Naive thymus-derived CD4-positive, alpha-beta T cell (primary cell): Measurements from ENCODE around the gene DUS1L. TPM values are rescaled to one million over a fixed set of nuclear protein-coding genes. Genes with fewer than 3 reads are reported as not detected.
"Not testable (repeated sequence)": the region's sequence is repeated elsewhere in the genome, so short reads cannot be mapped to it uniquely, and the experiment has no call there.

Source experiments
- ATAC-seq: fragments of 150-1000 bp; cut with Tn5 transposase; 2 replicates; pipeline ENCODE4 v1.10.0; 2021; ENCODE audit warnings: mild to moderate bottlenecking, moderate library complexity
- CTCF ChIA-PET: fragments of 350-600 bp; sonication (Branson Sonifier 250); formaldehyde crosslinking; loops from one replicate; lab custom pipeline; 2021; ENCODE audit warnings: antibody characterized with exemption; lab: Charles Lee
- POLR2A ChIA-PET: fragments of 350-600 bp; sonication (Branson Sonifier 250); formaldehyde crosslinking; loops from one replicate; lab custom pipeline; 2021; ENCODE audit warnings: antibody characterized with exemption, inconsistent platforms; lab: Charles Lee
- DNase-seq, 9 donors: peaks; one replicate each; pipeline versions ENCODE4 v3.0.0 to v3.0.0-alpha.2; 2020 to 2022; ENCODE audit warnings: mixed read lengths in 1 of 9
- H3K27ac ChIP-seq: one replicate; pipeline ENCODE4 v1.7.0; 2013; ENCODE audit warnings: mild to moderate bottlenecking, low read depth, low read length, moderate library complexity
- H3K27me3 ChIP-seq, 2 donors: one replicate each; pipeline ENCODE4 v1.7.0; 2013; ENCODE audit warnings: low read length in 2 of 2, mild to moderate bottlenecking in 2 of 2, moderate library complexity in 2 of 2; ENCODE audit not compliant: control insufficient read depth in 2 of 2, insufficient read depth in 2 of 2
- H3K36me3 ChIP-seq, 3 experiments: 1 replicate in 2 of 3; 2 replicates in 1 of 3; pipeline ENCODE4 v1.7.0; 2013; ENCODE audit warnings: low read length in 3 of 3, mild to moderate bottlenecking in 3 of 3, moderate library complexity in 1 of 3; ENCODE audit not compliant: insufficient read depth in 3 of 3, control insufficient read depth in 2 of 3
- H3K4me1 ChIP-seq, 2 donors: one replicate each; pipeline ENCODE4 v1.7.0; 2013; ENCODE audit warnings: low read length in 2 of 2, mild to moderate bottlenecking in 2 of 2, moderate library complexity in 1 of 2; ENCODE audit not compliant: control insufficient read depth in 2 of 2, insufficient read depth in 2 of 2
- H3K4me3 ChIP-seq: 2 replicates; pipeline ENCODE4 v1.7.0; 2013; ENCODE audit warnings: mild to moderate bottlenecking, low read length
- H3K9me3 ChIP-seq, 3 experiments: 1 replicate in 2 of 3; 2 replicates in 1 of 3; pipeline ENCODE4 v1.7.0; 2013; ENCODE audit warnings: low read length in 3 of 3; ENCODE audit not compliant: control insufficient read depth in 2 of 3
- H3K27ac Mint-ChIP-seq, 9 donors: one replicate each; pipeline ENCODE4 v1.8.0; 2020 to 2022; ENCODE audit warnings: mixed read lengths in 9 of 9, mild to moderate bottlenecking in 8 of 9, moderate library complexity in 5 of 9, inconsistent platforms in 2 of 9
- H3K27me3 Mint-ChIP-seq, 5 donors: one replicate each; pipeline ENCODE4 v1.8.0; 2021 to 2022; ENCODE audit warnings: mixed read lengths in 5 of 5, mild to moderate bottlenecking in 1 of 5
- H3K36me3 Mint-ChIP-seq, 5 donors: one replicate each; pipeline ENCODE4 v1.8.0; 2020 to 2022; ENCODE audit warnings: mixed read lengths in 5 of 5, mild to moderate bottlenecking in 3 of 5, inconsistent platforms in 1 of 5
- H3K4me1 Mint-ChIP-seq, 7 donors: one replicate each; pipeline ENCODE4 v1.8.0; 2020 to 2022; ENCODE audit warnings: mixed read lengths in 7 of 7, mild to moderate bottlenecking in 3 of 7, inconsistent platforms in 1 of 7
- H3K4me3 Mint-ChIP-seq, 10 donors: one replicate each; pipeline ENCODE4 v1.8.0; 2020 to 2022; ENCODE audit warnings: mild to moderate bottlenecking in 10 of 10, mixed read lengths in 10 of 10, moderate library complexity in 6 of 10, inconsistent platforms in 2 of 10
- H3K9me3 Mint-ChIP-seq, 11 donors: one replicate each; pipeline ENCODE4 v1.8.0; 2020 to 2022; ENCODE audit warnings: mixed read lengths in 11 of 11, mild to moderate bottlenecking in 4 of 11, inconsistent platforms in 1 of 11, moderate library complexity in 1 of 11
- intact Hi-C, 2 donors: fragments of 100-400 bp; cut with micrococcal nuclease; formaldehyde crosslinking; loops; one replicate each; pipeline ENCODE4 v1.15.1; 2023
- polyA plus RNA-seq, 2 donors: library from polyadenylated mRNA; unstranded; fragments of 300-500 nt; fragmentation: Illumina TruSeq; gene quantifications; one replicate each; pipeline ENCODE4 v1.2.3, GENCODE V29; 2021
- total RNA-seq, 6 experiments: library from RNA in 5 of 6; stranded (reverse) in 5 of 6; gene quantifications; 1 replicate in 5 of 6; 2 replicates in 1 of 6; pipeline ENCODE4 v1.2.3 and lab custom pipeline; 2021 to 2026

DUS1L gene
- total and polyA plus RNA-seq, 7 experiments from 2014 or later = 52.9 to 157 (median 143) TPM

DNA sequence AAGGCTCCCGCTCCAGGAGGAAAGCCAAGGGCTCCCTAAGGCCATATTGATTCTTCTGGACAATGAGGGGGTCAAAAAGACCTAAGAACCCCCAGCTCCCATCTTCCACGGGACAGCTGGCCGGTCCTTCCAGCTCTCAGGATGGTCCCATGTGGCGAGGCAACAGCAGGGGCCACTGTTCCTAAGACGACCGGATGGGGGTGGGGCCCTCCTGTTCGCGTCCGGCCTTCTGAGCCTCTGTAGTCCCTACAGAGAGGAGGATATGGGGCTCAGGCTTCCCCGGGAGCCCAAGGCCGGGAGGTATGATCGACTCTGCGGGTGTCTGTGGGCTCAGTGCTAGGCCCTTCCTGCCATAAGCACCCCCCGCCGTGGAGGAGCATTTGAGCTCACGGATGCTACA, 22.1 kb downstream of the DUS1L start:
- Mint-ChIP-seq H3K4me3 (no peak overlapping the region), H3K27me3 (no peaks in the 10 kb centered on the region), H3K36me3 (peaks cover 0 to 9% (median 2%) of the 10 kb centered on the region in 5 donors), H3K27ac (no peak overlapping the region), H3K4me1 (peaks cover 0 to 12% (median 7%) of the 10 kb centered on the region in 7 donors), H3K9me3 (no peaks in the 10 kb centered on the region)
- no peak overlapping the region for H3K27ac ChIP-seq
- H3K4me1 ChIP-seq = no peaks in the 10 kb centered on the region
- H3K27me3 ChIP-seq = no peaks in the 10 kb centered on the region
- DNase-seq (no peak), ATAC-seq (no peak)
- no peaks in the 10 kb centered on the region for H3K9me3 ChIP-seq
- intact Hi-C loops = no loop called here
- ChIA-PET POLR2A (interaction anchor here (0.6 kb wide), 1 partner anchor 27 kb away, joined by 4 read pairs; no protein-coding TSS in a partner anchor), CTCF (interaction anchor here (0.6 kb wide), 1 partner anchor 238 kb away, joined by 4 read pairs; no protein-coding TSS in a partner anchor)
- peaks cover 0 to 22% (median 0%) of the 10 kb centered on the region in 3 experiments for H3K36me3 ChIP-seq
- H3K4me3 ChIP-seq = no peak overlapping the region

DNA sequence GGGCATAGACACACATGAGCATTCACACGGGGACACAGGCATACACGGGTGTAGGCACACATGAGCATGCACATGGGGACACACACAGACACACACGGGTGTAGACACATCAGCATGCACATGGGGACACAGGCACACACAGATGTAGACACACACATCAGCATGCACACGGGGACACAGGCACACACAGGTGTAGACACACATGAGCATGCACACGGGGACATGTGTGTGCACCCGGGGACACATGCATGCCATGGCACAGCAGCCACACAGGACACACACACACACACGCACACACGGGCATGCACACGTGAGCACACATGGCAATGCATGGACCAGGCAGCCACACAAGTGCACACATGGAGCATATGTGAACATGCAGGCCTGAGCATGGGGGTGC, 23.0 kb downstream of the DUS1L start:
- ChIA-PET POLR2A (no interaction called here), CTCF (interaction anchor here (0.6 kb wide), 1 partner anchor 103 kb away, joined by 5 read pairs; no protein-coding TSS in a partner anchor)
- H3K4me3 Mint-ChIP-seq = no peak overlapping the region
- no peaks in the 10 kb centered on the region for H3K27me3 Mint-ChIP-seq
- no peaks in the 10 kb centered on the region for H3K9me3 ChIP-seq
- H3K27ac ChIP-seq = no peak overlapping the region
- intact Hi-C loops = no loop called here
- ATAC-seq = no peak
- no peak overlapping the region for H3K4me3 ChIP-seq
- H3K36me3 Mint-ChIP-seq = peaks cover 0 to 8% (median under 1%) of the 10 kb centered on the region in 5 donors
- H3K4me1 ChIP-seq = no peaks in the 10 kb centered on the region
- H3K27me3 ChIP-seq = no peaks in the 10 kb centered on the region
- H3K4me1 Mint-ChIP-seq = peaks cover 4 to 16% (median 12%) of the 10 kb centered on the region in 7 donors
- peaks cover 0 to 13% (median 0%) of the 10 kb centered on the region in 3 experiments for H3K36me3 ChIP-seq
- no peaks in the 10 kb centered on the region for H3K9me3 Mint-ChIP-seq
- H3K27ac Mint-ChIP-seq = peak overlapping the region in 1 of 9 donors; percentile 33
- no peak for DNase-seq

DNA sequence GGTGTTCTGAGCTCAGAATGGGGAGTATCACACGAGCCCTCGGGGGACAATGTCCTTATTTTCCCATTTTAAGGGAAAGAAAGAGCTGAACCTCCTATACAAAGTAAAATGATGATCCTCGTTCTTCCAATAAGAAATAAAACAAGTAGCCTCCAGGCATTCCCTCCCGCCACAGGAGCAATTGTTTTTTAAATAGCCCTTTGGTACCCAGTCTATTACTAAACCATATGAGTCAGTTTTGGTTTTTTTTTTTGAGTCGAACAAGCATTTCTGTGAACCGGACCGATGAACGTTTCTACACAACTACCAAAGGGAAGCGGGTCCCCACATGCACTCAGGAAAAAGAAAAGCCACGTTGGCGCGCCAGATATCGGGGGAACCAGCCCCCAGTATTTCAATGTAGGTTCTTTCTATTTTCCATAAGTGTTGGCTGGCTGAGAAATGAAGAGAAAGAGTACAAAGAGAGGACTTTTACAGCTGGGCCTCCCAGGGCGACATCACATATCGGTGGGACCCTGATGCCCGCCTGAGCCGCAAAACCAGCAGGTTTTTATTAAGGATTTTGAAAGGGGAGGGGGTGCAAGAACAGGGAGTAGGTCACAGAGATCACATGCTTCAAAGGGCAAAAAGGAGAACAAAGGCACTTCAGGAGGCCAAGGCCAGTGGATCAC, 24.3 kb downstream of the DUS1L start:
- H3K4me1 ChIP-seq = peaks cover 0 to 6% of the 10 kb centered on the region in 2 donors
- ChIA-PET POLR2A (no interaction called here), CTCF (interaction anchor here (1.0 kb wide), 1 partner anchor 19 kb away, joined by 4 read pairs; the partner anchor contains the start of gene CENPX)
- no peak for ATAC-seq
- DNase-seq = no peak
- no peak overlapping the region for H3K4me3 Mint-ChIP-seq
- peaks cover 0 to 1% (median 0%) of the 10 kb centered on the region in 5 donors for H3K36me3 Mint-ChIP-seq
- peaks cover 6 to 16% (median 13%) of the 10 kb centered on the region in 7 donors for H3K4me1 Mint-ChIP-seq
- H3K27ac ChIP-seq = no peak overlapping the region
- H3K9me3 ChIP-seq = no peaks in the 10 kb centered on the region
- H3K36me3 ChIP-seq = no peaks in the 10 kb centered on the region
- H3K27me3 Mint-ChIP-seq = no peaks in the 10 kb centered on the region
- intact Hi-C loops = no loop called here
- no peaks in the 10 kb centered on the region for H3K27me3 ChIP-seq
- H3K9me3 Mint-ChIP-seq = no peaks in the 10 kb centered on the region
- no peak overlapping the region for H3K27ac Mint-ChIP-seq
- H3K4me3 ChIP-seq = no peak overlapping the region

DNA sequence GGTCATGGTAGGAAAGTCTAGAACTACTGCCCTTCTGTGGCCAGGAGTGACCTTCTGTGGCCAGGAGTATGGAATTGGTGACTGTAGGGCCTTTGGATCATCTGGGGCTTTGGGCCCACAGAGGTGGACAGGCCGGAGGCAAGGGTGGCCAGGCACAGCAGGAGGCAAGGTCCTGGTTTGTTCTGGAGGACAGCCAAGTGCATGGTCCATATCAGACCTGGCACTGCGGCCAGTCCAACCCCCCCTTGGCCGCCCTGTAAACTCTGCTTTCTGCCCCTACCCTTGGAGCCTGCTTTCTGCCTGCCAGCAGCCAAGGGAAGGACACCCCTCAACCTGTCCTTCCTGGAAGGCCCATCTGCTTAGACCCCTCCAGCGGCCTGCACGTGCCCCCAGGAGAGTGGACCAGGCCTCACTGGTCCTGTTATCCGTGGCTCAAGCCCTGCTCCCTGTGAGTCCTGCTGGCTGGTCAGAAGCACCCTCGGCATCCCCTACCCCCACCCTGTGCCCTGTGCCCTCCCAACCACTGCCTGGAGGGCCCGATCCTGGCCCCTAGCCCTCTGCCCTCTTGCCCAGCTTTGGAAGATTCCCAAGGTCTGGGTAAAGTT, 25.8 kb downstream of the DUS1L start:
- Histone ChIP-seq H3K4me1 (peaks cover 7% of the 10 kb centered on the region in 2 donors), H3K4me3 (no peak overlapping the region), H3K36me3 (peaks cover 0 to 3% (median 0%) of the 10 kb centered on the region in 3 experiments), H3K27ac (no peak overlapping the region), H3K9me3 (no peaks in the 10 kb centered on the region), H3K27me3 (no peaks in the 10 kb centered on the region)
- Mint-ChIP-seq H3K9me3 (no peaks in the 10 kb centered on the region), H3K27me3 (no peaks in the 10 kb centered on the region), H3K4me1 (peaks cover 14 to 29% (median 23%) of the 10 kb centered on the region in 7 donors), H3K27ac (peak overlapping the region in 1 of 9 donors; percentile 38), H3K4me3 (no peak overlapping the region), H3K36me3 (peaks cover 0 to 7% (median 6%) of the 10 kb centered on the region in 5 donors)
- POLR2A ChIA-PET = interaction anchor here (0.5 to 1.0 kb wide), 3 partner anchors 12 to 84 kb away, joined by 3 to 4 read pairs (median 3); no protein-coding TSS in a partner anchor
- no peak for ATAC-seq
- intact Hi-C loops = loop anchor here (5.0 to 10.0 kb wide), 5 partner anchors 55 to 415 kb away; partner anchors contain the start of genes ARL16 (in 1 of the 2), CYBC1 (in 1 of the 2), FASN (in 1 of the 2) and HGS (in 1 of the 2)
- CTCF ChIA-PET = no interaction called here
- DNase-seq = no peak

DNA sequence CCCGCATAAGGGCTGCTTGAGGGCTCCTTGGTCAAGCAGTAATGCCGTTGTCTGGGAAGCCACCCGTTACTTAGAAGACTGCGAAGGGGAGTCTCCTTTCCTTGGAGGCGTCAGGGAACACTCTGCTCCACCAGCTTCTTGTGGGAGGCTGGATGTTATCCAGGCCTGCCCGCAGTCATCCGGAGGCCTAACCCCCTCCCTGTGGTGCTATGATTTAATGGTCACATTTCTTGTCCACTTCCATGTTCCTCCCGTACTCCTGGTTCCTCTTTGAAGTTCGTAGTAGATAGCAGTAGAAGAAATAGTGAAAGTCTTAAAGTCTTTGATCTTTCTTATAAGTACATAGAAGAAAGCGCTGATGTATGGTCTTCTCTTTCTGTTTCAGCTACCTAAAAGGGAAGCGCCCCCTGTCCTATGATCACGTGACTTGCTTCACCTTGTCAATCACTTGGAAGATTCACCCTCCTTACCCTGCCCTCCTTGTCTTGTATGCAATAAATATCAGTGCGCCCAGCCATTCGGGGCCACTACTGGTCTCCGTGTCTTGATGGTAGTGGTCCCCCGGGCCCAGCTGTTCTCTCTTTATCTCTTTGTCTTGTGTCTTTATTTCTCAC, 26.7 kb downstream of the DUS1L start:
- not testable (repeated sequence) for H3K27me3 Mint-ChIP-seq
- intact Hi-C loops = loop anchor here (5.0 to 10.0 kb wide), 5 partner anchors 56 to 416 kb away; partner anchors contain the start of genes ARL16 (in 1 of the 2), CYBC1 (in 1 of the 2), FASN (in 1 of the 2) and HGS (in 1 of the 2)
- POLR2A ChIA-PET = interaction anchor here (0.5 to 1.8 kb wide), 3 partner anchors 9 to 85 kb away, joined by 3 to 5 read pairs (median 4); no protein-coding TSS in a partner anchor

GRCh38 chr17:82037889-82038195, 27.8 kb downstream of the DUS1L start:
- Mint-ChIP-seq H3K27me3 (no peaks in the 10 kb centered on the region), H3K4me3 (peak overlapping the region; percentile 82 to 94 (median 89)), H3K36me3 (peaks cover 0 to 7% (median 6%) of the 10 kb centered on the region in 5 donors), H3K4me1 (peaks cover 14 to 29% (median 24%) of the 10 kb centered on the region in 7 donors), H3K27ac (peak overlapping the region; percentile 61 to 94 (median 90)), H3K9me3 (no peaks in the 10 kb centered on the region)
- intact Hi-C loops = loop anchor here (1.0 to 10.0 kb wide), 12 partner anchors 13 to 417 kb away; partner anchors contain the start of genes FASN (in 2 of the 2), GPS1 (in 2 of the 2), LRRC45 (in 2 of the 2) and RFNG (in 2 of the 2)
- H3K36me3 ChIP-seq = peaks cover 0 to 6% (median 0%) of the 10 kb centered on the region in 3 experiments
- H3K4me3 ChIP-seq = peak overlapping the region; percentile 71
- H3K9me3 ChIP-seq = no peaks in the 10 kb centered on the region
- no peaks in the 10 kb centered on the region for H3K27me3 ChIP-seq
- peak overlapping the region; percentile 75 for H3K27ac ChIP-seq
- DNase-seq = no peak
- ChIA-PET POLR2A (interaction anchor here (0.6 to 3.1 kb wide), 13 partner anchors 10 to 354 kb away, joined by 3 to 12 read pairs (median 4); partner anchors contain the start of genes ARL16 and HGS), CTCF (interaction anchor here (0.6 to 1.8 kb wide), 14 partner anchors 9 to 419 kb away, joined by 3 to 7 read pairs (median 4); partner anchors contain the start of genes CENPX and LRRC45)
- ATAC-seq = no peak
- peaks cover 7% of the 10 kb centered on the region in 2 donors for H3K4me1 ChIP-seq

More for the DNA sequence above, 26.7 kb downstream of the DUS1L start:
- H3K9me3 Mint-ChIP-seq, DNase-seq, ATAC-seq, H3K27me3 ChIP-seq, H3K4me3 ChIP-seq, H3K36me3 ChIP-seq, H3K4me1 ChIP-seq, H3K9me3 ChIP-seq, H3K36me3 Mint-ChIP-seq, H3K27ac ChIP-seq: not testable (repeated sequence)
- Mint-ChIP-seq H3K27ac (peak overlapping the region in 3 of 9 donors; percentile 2 to 70 (median 41)), H3K4me1 (peaks cover 14 to 29% (median 24%) of the 10 kb centered on the region in 7 donors), H3K4me3 (peak overlapping the region in 8 of 10 donors; percentile 10 to 81 (median 28))
- CTCF ChIA-PET = interaction anchor here (1.2 to 1.8 kb wide), 3 partner anchors 12 to 314 kb away, joined by 4 to 6 read pairs (median 4); no protein-coding TSS in a partner anchor
